GM12872 (cell line): ENCODE measurements around the gene NEAT1.
A peak's percentile ranks its signal among the peaks of the same experiment; 100 is the strongest.

Experiments
- CTCF ChIP-seq: IDR thresholded peaks from 3 replicates; pipeline ENCODE4 v1.5.1; 2011; ENCODE audit warnings: low read depth, mild to moderate bottlenecking, low read length, moderate library complexity; ENCODE audit not compliant: insufficient read depth

NEAT1 gene

GRCh38 chr11:65470433-65471049, 47.9 kb downstream of the NEAT1 start:
- TF ChIP-seq CTCF: no peak

GRCh38 chr11:65471447-65471891, 48.9 kb downstream of the NEAT1 start:
- TF ChIP-seq CTCF: peak; percentile 80

GRCh38 chr11:65473278-65473860, 50.8 kb downstream of the NEAT1 start:
- no peak for TF ChIP-seq CTCF

- no peak for TF ChIP-seq CTCF
Measured at GRCh38 chr11:65474864-65475263, 52.3 kb downstream of the NEAT1 start.

- no peak for TF ChIP-seq CTCF
Measured at GRCh38 chr11:65476632-65477148, 54.1 kb downstream of the NEAT1 start.

GRCh38 chr11:65477149-65477965, 54.8 kb downstream of the NEAT1 start:
- TF ChIP-seq CTCF: no peak
